Endothelial cell of umbilical vein (primary cell): Measurements from ENCODE around the gene LHPP.

Experiments
- POLR2A ChIP-seq: IDR thresholded peaks from 2 replicates; pipeline ENCODE4 v1.6.1; 2012; ENCODE audit warnings: low read depth, mild to moderate bottlenecking, control low read depth, low read length
- POLR2AphosphoS5 ChIP-seq: IDR thresholded peaks from 2 replicates; pipeline ENCODE4 v1.6.1; 2012; ENCODE audit warnings: low read depth, mild to moderate bottlenecking, control low read depth, low read length, moderate library complexity; ENCODE audit not compliant: insufficient read depth
- TF ChIP-seq, protein P1 (sequence below), 2 donors: IDR thresholded peaks; 1 replicate in 1 of 2; 2 replicates in 1 of 2; pipeline ENCODE4 v1.5.1; 2011; ENCODE audit warnings: low read length in 2 of 2, mild to moderate bottlenecking in 2 of 2, moderate library complexity in 2 of 2, control low read depth in 1 of 2, inconsistent platforms in 1 of 2, low read depth in 1 of 2; ENCODE audit not compliant: insufficient read depth in 1 of 2; ENCODE audit errors: extremely low read depth in 1 of 2

- TF ChIP-seq POLR2AphosphoS5, result no peak
- no peak for TF ChIP-seq POLR2A
- TF ChIP-seq, protein P1, sequence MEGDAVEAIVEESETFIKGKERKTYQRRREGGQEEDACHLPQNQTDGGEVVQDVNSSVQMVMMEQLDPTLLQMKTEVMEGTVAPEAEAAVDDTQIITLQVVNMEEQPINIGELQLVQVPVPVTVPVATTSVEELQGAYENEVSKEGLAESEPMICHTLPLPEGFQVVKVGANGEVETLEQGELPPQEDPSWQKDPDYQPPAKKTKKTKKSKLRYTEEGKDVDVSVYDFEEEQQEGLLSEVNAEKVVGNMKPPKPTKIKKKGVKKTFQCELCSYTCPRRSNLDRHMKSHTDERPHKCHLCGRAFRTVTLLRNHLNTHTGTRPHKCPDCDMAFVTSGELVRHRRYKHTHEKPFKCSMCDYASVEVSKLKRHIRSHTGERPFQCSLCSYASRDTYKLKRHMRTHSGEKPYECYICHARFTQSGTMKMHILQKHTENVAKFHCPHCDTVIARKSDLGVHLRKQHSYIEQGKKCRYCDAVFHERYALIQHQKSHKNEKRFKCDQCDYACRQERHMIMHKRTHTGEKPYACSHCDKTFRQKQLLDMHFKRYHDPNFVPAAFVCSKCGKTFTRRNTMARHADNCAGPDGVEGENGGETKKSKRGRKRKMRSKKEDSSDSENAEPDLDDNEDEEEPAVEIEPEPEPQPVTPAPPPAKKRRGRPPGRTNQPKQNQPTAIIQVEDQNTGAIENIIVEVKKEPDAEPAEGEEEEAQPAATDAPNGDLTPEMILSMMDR (IDR thresholded peaks at IDR 0.05; ENCODE audit: extremely low read depth in 1 of 2, insufficient read depth in 1 of 2, low read depth in 1 of 2, low read length in 2 of 2), result no peak
Measured at GRCh38 chr10:124543971-124544370, 82.3 kb downstream of the LHPP start.
